Keratinocyte (primary cell): ENCODE measurements around the gene CHD2. TPM values are rescaled to one million over a fixed set of nuclear protein-coding genes. Genes with fewer than 3 reads are reported as not detected.

Source experiments
- DNase-seq: peaks from one replicate; pipeline ENCODE4 v3.0.0-alpha.2; 2011; ENCODE audit warnings: low read depth, missing footprints, low spot score
- FAIRE-seq: peaks from 2 replicates; lab custom pipeline; 2011; peaks lifted over from hg19 to GRCh38; lab: Jason Lieb, UNC
- H2AFZ ChIP-seq: 2 replicates; pipeline ENCODE4 v1.6.0; 2012; ENCODE audit warnings: low read length, control low read depth, inconsistent platforms; ENCODE audit not compliant: control insufficient read depth
- H3K27ac ChIP-seq: 2 replicates; pipeline ENCODE4 v1.5.1; 2011; ENCODE audit warnings: low read length; ENCODE audit not compliant: control insufficient read depth, insufficient read depth
- H3K27me3 ChIP-seq: 3 replicates; pipeline ENCODE4 v1.6.0; 2011; ENCODE audit warnings: low read length; ENCODE audit not compliant: control insufficient read depth, insufficient read depth; ENCODE audit errors: extremely low read depth
- H3K36me3 ChIP-seq, 2 experiments: 2 replicates in 1 of 2; 3 replicates in 1 of 2; pipeline ENCODE4 v1.5.1; 2011; ENCODE audit warnings: low read length in 2 of 2, mild to moderate bottlenecking in 1 of 2; ENCODE audit not compliant: control insufficient read depth in 2 of 2, insufficient read depth in 2 of 2; ENCODE audit errors: extremely low read depth in 1 of 2
- H3K4me1 ChIP-seq: 3 replicates; pipeline ENCODE4 v1.5.1; 2011; ENCODE audit warnings: low read length; ENCODE audit not compliant: control insufficient read depth, insufficient read depth; ENCODE audit errors: extremely low read depth
- H3K4me2 ChIP-seq: 3 replicates; pipeline ENCODE4 v1.6.0; 2011; ENCODE audit warnings: low read depth, low read length; ENCODE audit not compliant: control insufficient read depth, insufficient read depth; ENCODE audit errors: extremely low read depth
- H3K4me3 ChIP-seq, 3 experiments: fragments of 200-600 bp in 1 of 3; sonication (generic) in 1 of 3; 2 replicates in 2 of 3; 3 replicates in 1 of 3; pipeline ENCODE4 v1.5.1; 2011 to 2016; ENCODE audit warnings: low read length in 3 of 3, mild to moderate bottlenecking in 3 of 3, control low read depth in 2 of 3, inconsistent platforms in 1 of 3, low read depth in 1 of 3, mixed read lengths in 1 of 3, mixed run types in 1 of 3, moderate library complexity in 1 of 3; ENCODE audit not compliant: control insufficient read depth in 2 of 3, insufficient read depth in 2 of 3; ENCODE audit errors: extremely low read depth in 1 of 3
- H3K79me2 ChIP-seq: 2 replicates; pipeline ENCODE4 v1.6.0; 2012; ENCODE audit warnings: low read length; ENCODE audit not compliant: control insufficient read depth, insufficient read depth
- H3K9ac ChIP-seq: 3 replicates; pipeline ENCODE4 v1.6.0; 2011; ENCODE audit warnings: low read length; ENCODE audit not compliant: control insufficient read depth, insufficient read depth; ENCODE audit errors: extremely low read depth
- H3K9me1 ChIP-seq: 3 replicates; pipeline ENCODE4 v1.6.0; 2011; ENCODE audit warnings: low read length; ENCODE audit not compliant: control insufficient read depth, insufficient read depth; ENCODE audit errors: extremely low read depth
- H3K9me3 ChIP-seq: 2 replicates; pipeline ENCODE4 v1.5.1; 2012; ENCODE audit warnings: low read depth, low read length; ENCODE audit not compliant: control insufficient read depth
- H4K20me1 ChIP-seq: 3 replicates; pipeline ENCODE4 v1.6.0; 2011; ENCODE audit warnings: low read length; ENCODE audit not compliant: control insufficient read depth, insufficient read depth; ENCODE audit errors: extremely low read depth
- CTCF ChIP-seq, 3 experiments: IDR thresholded peaks in 1 of 3; conservative IDR thresholded peaks in 1 of 3; optimal IDR thresholded peaks in 1 of 3; 2 replicates in 2 of 3; 3 replicates in 1 of 3; pipeline versions ENCODE3 to v1.5.1; 2011; ENCODE audit warnings: low read length in 3 of 3, mild to moderate bottlenecking in 3 of 3, moderate library complexity in 2 of 3, control low read depth in 1 of 3, inconsistent platforms in 1 of 3; ENCODE audit not compliant: insufficient read depth in 2 of 3; ENCODE audit errors: extremely low read depth in 1 of 3
- EZH2 ChIP-seq: IDR thresholded peaks from one replicate; pipeline ENCODE4 v1.6.1; 2012; ENCODE audit warnings: inconsistent platforms, mild to moderate bottlenecking, low read length, moderate library complexity
- dilution Hi-C: fragments of 300-500 bp; cut with MboI; formaldehyde crosslinking; loops from one replicate; pipeline ENCODE4 v1.7.0; 2020; ENCODE audit warnings: low sequenced_read_pairs; ENCODE audit not compliant: extremely low pct_ligation_motif_present
- polyA plus RNA-seq, 5 experiments: library from polyadenylated mRNA; depleted of rRNA in 3 of 5; stranded (reverse) in 3 of 5; stranded (forward) in 1 of 5; unstranded in 1 of 5; fragments of >200 nt; gene quantifications; 1 replicate in 1 of 5; 2 replicates in 3 of 5; 3 replicates in 1 of 5; pipeline versions ENCODE4 v1.2.1 to v1.2.3, GENCODE V29; 2011 to 2012; ENCODE audit warnings: missing spikeins in 2 of 5, low read depth in 1 of 5, low replicate concordance in 1 of 5

Gene CHD2
- polyA plus RNA-seq, 1 donor (not counting 4 experiments of a cell fraction or from before 2014, with no cell fraction given): 62.0 TPM

- H3K4me1 ChIP-seq: peaks cover 9% of the 10 kb centered on the region
- no peak for FAIRE-seq
- H3K4me3 ChIP-seq: no peak overlapping the region
- no peak overlapping the region for H3K27ac ChIP-seq
- no peak for TF ChIP-seq CTCF (optimal IDR thresholded peaks at IDR 0.05 in 1 of 3, IDR thresholded peaks at IDR 0.05 in 1 of 3, conservative IDR thresholded peaks at IDR 0.05 in 1 of 3; ENCODE audit: extremely low read depth in 1 of 3, insufficient read depth in 2 of 3, low read length in 3 of 3)
- TF ChIP-seq EZH2: no peak
- no peaks in the 10 kb centered on the region for H3K27me3 ChIP-seq
- H3K4me2 ChIP-seq: no peak overlapping the region
- H3K36me3 ChIP-seq: peaks cover 40 to 57% of the 10 kb centered on the region in 2 experiments
- peaks cover 10% of the 10 kb centered on the region for H4K20me1 ChIP-seq
- dilution Hi-C loops: no loop called here
- no peak overlapping the region for H3K9ac ChIP-seq
- peaks cover 73% of the 10 kb centered on the region for H3K79me2 ChIP-seq
- no peak overlapping the region for H2AFZ ChIP-seq
- H3K9me1 ChIP-seq: no peaks in the 10 kb centered on the region
- no peaks in the 10 kb centered on the region for H3K9me3 ChIP-seq
- DNase-seq: no peak
These were observed 33.0 kb downstream of the CHD2 start for GRCh38 chr15:92932946-92933649.

- TF ChIP-seq CTCF (optimal IDR thresholded peaks at IDR 0.05 in 1 of 3, IDR thresholded peaks at IDR 0.05 in 1 of 3, conservative IDR thresholded peaks at IDR 0.05 in 1 of 3; ENCODE audit: extremely low read depth in 1 of 3, insufficient read depth in 2 of 3, low read length in 3 of 3): no peak
- TF ChIP-seq EZH2: no peak
- Histone ChIP-seq H3K9me1 (no peaks in the 10 kb centered on the region), H3K4me2 (no peak overlapping the region), H3K4me3 (no peak overlapping the region), H3K36me3 (peaks cover 36 to 53% of the 10 kb centered on the region in 2 experiments), H4K20me1 (peaks cover 10% of the 10 kb centered on the region), H3K79me2 (peaks cover 65% of the 10 kb centered on the region), H3K27me3 (no peaks in the 10 kb centered on the region), H2AFZ (no peak overlapping the region), H3K27ac (no peak overlapping the region), H3K4me1 (peaks cover 9% of the 10 kb centered on the region), H3K9me3 (no peaks in the 10 kb centered on the region), H3K9ac (no peak overlapping the region)
- FAIRE-seq (no peak), DNase-seq (no peak)
- dilution Hi-C loops: no loop called here
These were observed 33.7 kb downstream of the CHD2 start for GRCh38 chr15:92933831-92934230.
